K562 (cell line): ENCODE results near the gene LGALS8. TPM values are rescaled to one million over a fixed set of nuclear protein-coding genes. Genes with fewer than 3 reads are reported as not detected.

Experiments used
- CBX8 ChIP-seq: fragments of 200-600 bp; sonication (generic); IDR thresholded peaks from 2 replicates; pipeline ENCODE4 v1.6.1; 2012; ENCODE audit warnings: borderline replicate concordance, mixed run types, low read depth, mild to moderate bottlenecking, moderate library complexity, mixed read lengths, low read length, control low read depth, inconsistent platforms; ENCODE audit not compliant: poor library complexity, severe bottlenecking; ENCODE audit errors: extremely low read depth
- CCAR2 ChIP-seq: fragments of 200-400 bp; formaldehyde crosslinking; IDR thresholded peaks from 2 replicates; pipeline ENCODE4 v1.6.1; 2017; ENCODE audit warnings: mild to moderate bottlenecking, low read depth, low read length
- CEBPB ChIP-seq: fragments of 450-650 bp; IDR thresholded peaks from 2 replicates; pipeline ENCODE4 v1.6.1; 2016; ENCODE audit warnings: missing genetic modification characterization, missing compliant biosample characterization
- DDX20 ChIP-seq: fragments of 450-650 bp; IDR thresholded peaks from 2 replicates; pipeline ENCODE4 v1.6.1; 2016; ENCODE audit warnings: missing genetic modification characterization, low read depth, mild to moderate bottlenecking, missing compliant biosample characterization, moderate library complexity
- ESRRA ChIP-seq: fragments of 450-650 bp; IDR thresholded peaks from 2 replicates; pipeline ENCODE4 v1.6.1; 2014; ENCODE audit warnings: low read depth, mild to moderate bottlenecking, moderate library complexity, borderline replicate concordance
- EWSR1 ChIP-seq: fragments of 450-650 bp; IDR thresholded peaks from 2 replicates; pipeline ENCODE4 v1.6.1; 2018; ENCODE audit warnings: borderline replicate concordance, mild to moderate bottlenecking, low read depth, moderate library complexity; ENCODE audit not compliant: partially characterized antibody
- FOXP1 ChIP-seq: sonication (generic); formaldehyde crosslinking; IDR thresholded peaks from 2 replicates; pipeline ENCODE4 v1.8.0; 2022; ENCODE audit warnings: mild to moderate bottlenecking, missing genetic modification reagents
- GABPA ChIP-seq: fragments of 200-800 bp; sonication (Bioruptor generic); conservative IDR thresholded peaks from 2 replicates; pipeline ENCODE4 v1.6.1; 2016; ENCODE audit warnings: low read depth, missing genetic modification characterization, missing compliant biosample characterization
- HDAC1 ChIP-seq, 2 experiments: fragments of 450-650 bp; IDR thresholded peaks; 2 replicates each; pipeline ENCODE4 v1.6.1; 2016 to 2017; ENCODE audit warnings: inconsistent platforms in 1 of 2, mild to moderate bottlenecking in 1 of 2, moderate library complexity in 1 of 2
- HDAC6 ChIP-seq: IDR thresholded peaks from 2 replicates; pipeline ENCODE4 v1.6.1; 2012; ENCODE audit warnings: low read depth, mild to moderate bottlenecking, control low read depth, inconsistent platforms, low read length, moderate library complexity
- HNRNPK ChIP-seq: fragments of 200-400 bp; formaldehyde crosslinking; IDR thresholded peaks from one replicate; pipeline ENCODE4 v1.6.1; 2018; ENCODE audit warnings: mild to moderate bottlenecking, low read depth, low read length; ENCODE audit not compliant: poor library complexity, severe bottlenecking
- HNRNPL ChIP-seq: fragments of 200-400 bp; formaldehyde crosslinking; IDR thresholded peaks from 2 replicates; pipeline ENCODE4 v1.6.1; 2017; ENCODE audit warnings: low read depth, mild to moderate bottlenecking, low read length
- KDM1A ChIP-seq, 2 experiments: fragments of 450-650 bp; IDR thresholded peaks; 2 replicates each; pipeline ENCODE4 v1.6.1; 2016; ENCODE audit warnings: mild to moderate bottlenecking in 2 of 2
- KLF16 ChIP-seq: IDR thresholded peaks from 2 replicates; pipeline ENCODE4 v1.6.1; 2016; ENCODE audit warnings: antibody characterized with exemption
- KLF6 ChIP-seq: fragments of 250-450 bp; sonication (Bioruptor Pico); IDR thresholded peaks from 2 replicates; pipeline ENCODE4 v1.4.0; 2020; ENCODE audit warnings: mild to moderate bottlenecking, moderate library complexity, borderline replicate concordance
- MIER1 ChIP-seq: fragments of 450-650 bp; IDR thresholded peaks from 2 replicates; pipeline ENCODE4 v1.6.1; 2016; ENCODE audit warnings: antibody characterized with exemption, mild to moderate bottlenecking, low read depth
- MYBL2 ChIP-seq, 2 experiments: fragments of 450-650 bp in 1 of 2; sonication (generic) in 1 of 2; formaldehyde crosslinking in 1 of 2; IDR thresholded peaks; 2 replicates each; pipeline versions ENCODE4 v1.6.1 to v1.8.1; 2017 to 2022; ENCODE audit warnings: borderline replicate concordance in 1 of 2, inconsistent platforms in 1 of 2, low read depth in 1 of 2, mild to moderate bottlenecking in 1 of 2, missing genetic modification reagents in 1 of 2, moderate library complexity in 1 of 2
- MYC ChIP-seq, 2 experiments: fragments of 250-450 bp in 1 of 2; sonication (Bioruptor Pico) in 1 of 2; IDR thresholded peaks; 2 replicates each; pipeline versions ENCODE4 v1.5.1 to v1.6.1; 2012 to 2021; ENCODE audit warnings: low read depth in 2 of 2, borderline replicate concordance in 1 of 2, improper control_type of control experiment in 1 of 2, low read length in 1 of 2, mild to moderate bottlenecking in 1 of 2, moderate library complexity in 1 of 2
- NELFE ChIP-seq: IDR thresholded peaks from 2 replicates; pipeline ENCODE4 v1.6.1; 2011; ENCODE audit warnings: mild to moderate bottlenecking; ENCODE audit not compliant: insufficient read depth, insufficient read length
- NFE2L1 ChIP-seq: fragments of 450-650 bp; IDR thresholded peaks from 2 replicates; pipeline ENCODE4 v1.6.1; 2016; ENCODE audit warnings: missing genetic modification characterization, low read depth, mild to moderate bottlenecking, missing compliant biosample characterization, moderate library complexity, borderline replicate concordance
- PHB2 ChIP-seq: fragments of 450-650 bp; IDR thresholded peaks from 2 replicates; pipeline ENCODE4 v1.6.1; 2017; ENCODE audit warnings: low read depth
- POLR3G ChIP-seq: IDR thresholded peaks from 2 replicates; pipeline ENCODE4 v1.6.1; 2011; ENCODE audit not compliant: insufficient read length, insufficient replicate concordance; ENCODE audit errors: extremely low read depth
- RBFOX2 ChIP-seq: fragments of 200-400 bp; formaldehyde crosslinking; IDR thresholded peaks from 2 replicates; pipeline ENCODE4 v1.6.1; 2017; ENCODE audit warnings: low read depth, mild to moderate bottlenecking, low read length, moderate library complexity
- RHOXF2B ChIP-seq: fragments of 250-450 bp; sonication (Bioruptor Pico); conservative IDR thresholded peaks from 2 replicates; pipeline ENCODE4 v1.5.1; 2021
- SMARCE1 ChIP-seq: fragments of 450-650 bp; IDR thresholded peaks from 2 replicates; pipeline ENCODE4 v1.7.1; 2016; ENCODE audit warnings: mild to moderate bottlenecking
- XRCC5 ChIP-seq: fragments of 200-400 bp; formaldehyde crosslinking; IDR thresholded peaks from 2 replicates; pipeline ENCODE4 v1.6.1; 2017; ENCODE audit warnings: low read depth, mild to moderate bottlenecking, low read length
- YBX1 ChIP-seq: fragments of 450-650 bp; IDR thresholded peaks from 2 replicates; pipeline ENCODE4 v1.7.1; 2016; ENCODE audit warnings: mild to moderate bottlenecking
- ZNF175 ChIP-seq: fragments of 200-800 bp; sonication (Bioruptor generic); IDR thresholded peaks from 2 replicates; pipeline ENCODE4 v1.6.1; 2016; ENCODE audit warnings: low read depth, mild to moderate bottlenecking, missing genetic modification characterization, missing compliant biosample characterization
- ZNF217 ChIP-seq: sonication (generic); formaldehyde crosslinking; IDR thresholded peaks from 2 replicates; pipeline ENCODE4 v1.8.0; 2022; ENCODE audit warnings: mild to moderate bottlenecking, missing genetic modification reagents
- ZNF589 ChIP-seq: fragments of 200-800 bp; sonication (Bioruptor generic); IDR thresholded peaks from 2 replicates; pipeline ENCODE4 v1.6.1; 2016; ENCODE audit warnings: low read depth, missing genetic modification characterization, missing compliant biosample characterization
- ZNF707 ChIP-seq: fragments of 250-450 bp; sonication (Bioruptor Pico); conservative IDR thresholded peaks from 2 replicates; pipeline ENCODE4 v1.8.0; 2022; ENCODE audit warnings: inconsistent platforms, mild to moderate bottlenecking, moderate library complexity
- polyA plus RNA-seq, 8 experiments: library from polyadenylated mRNA; depleted of rRNA in 4 of 8; stranded (reverse) in 5 of 8; unstranded in 3 of 8; fragments of >200 nt; fragmentation: Nextera tagmentation in 2 of 8; fragmentation: Illumina TruSeq in 1 of 8; extraction: Ambion mirVana in 2 of 8; extraction: Trizol in 1 of 8; gene quantifications; 2 replicates each; pipeline versions ENCODE4 v1.2.1 to v1.2.3, GENCODE V29; 2011 to 2014; ENCODE audit warnings: inconsistent platforms in 1 of 8, missing spikeins in 1 of 8
- total RNA-seq, 7 experiments: library from RNA; depleted of rRNA in 6 of 7; stranded (reverse); fragments of >200 nt in 6 of 7; fragmentation: Illumina TruSeq in 2 of 7; extraction: Trizol in 2 of 7; gene quantifications; 2 replicates each; pipeline versions ENCODE4 v1.2.1 to v1.2.3, GENCODE V29; 2011 to 2021; ENCODE audit warnings: low replicate concordance in 1 of 7

Gene LGALS8
- total and polyA plus RNA-seq, 9 of the 15 experiments (the other 6 are each of a cell fraction or from before 2014, with no cell fraction given), result 57.4 to 87.7 (median 70.3) TPM

GRCh38 chr1:236523704-236524141 is at the start of gene LGALS8 (continued):
- TF ChIP-seq NELFE (no peak), CBX8 (no peak), RBFOX2 (peak; percentile 97), KLF6 (CRISPR knock-in tag) (no peak), CCAR2 (no peak), HDAC6 (no peak), HNRNPL (no peak), YBX1 (no peak), KDM1A (IDR thresholded peaks at IDR 0.05) (no peak), NFE2L1 (no peak), ZNF589 (no peak), EWSR1 (no peak), RHOXF2B (CRISPR knock-in tag) (no peak), HNRNPK (no peak), MIER1 (no peak), PHB2 (no peak), GABPA (tag) (peak; percentile 14; the same call in 1 of the 2 replicates), MYBL2 (IDR thresholded peaks at IDR 0.05; ENCODE audit: low read depth) (no peak), MYBL2 (CRISPR knock-in tag; IDR thresholded peaks at IDR 0.05; ENCODE audit: borderline replicate concordance) (no peak), POLR3G (no peak), ZNF707 (CRISPR knock-in tag) (no peak), DDX20 (tag) (no peak), SMARCE1 (0 out of 2 replicates have a peak, but pooled peaks have one; percentile 28), ESRRA (peak; percentile 16; the same call in 1 of the 2 replicates), KLF16 (peak; percentile 72), MYC (IDR thresholded peaks at IDR 0.05; ENCODE audit: low read depth, low read length) (peak; percentile 48; the same call in 1 of the 2 replicates), MYC (CRISPR knock-in tag; IDR thresholded peaks at IDR 0.05; ENCODE audit: borderline replicate concordance, low read depth) (peak; percentile 69; the same call in 1 of the 2 replicates), CEBPB (no peak), HDAC1 (IDR thresholded peaks at IDR 0.05) (no peak), ZNF217 (CRISPR knock-in tag) (no peak), XRCC5 (no peak), ZNF175 (CRISPR knock-in tag) (0 out of 2 replicates have a peak, but pooled peaks have one; percentile 59), FOXP1 (CRISPR knock-in tag) (no peak)
